Measurements from ENCODE around the gene TRMT11.
A peak's percentile ranks its signal among the peaks of the same experiment; 100 is the strongest.

Gene TRMT11

GRCh38 chr6:126066053-126067048 is 80.0 kb downstream of the TRMT11 start:
- Histone ChIP-seq H3K9me3 (ENCODE audit: control insufficient read depth, low read length) (no peaks in the 10 kb centered on the region), H3K36me3 (ENCODE audit: control insufficient read depth, insufficient read depth, low read length, severe bottlenecking) (no peaks in the 10 kb centered on the region), H3K4me3 (ENCODE audit: low read length) (no peak overlapping the region), H3K4me1 (ENCODE audit: control insufficient read depth, insufficient read depth, low read length) (peaks cover 50% of the 10 kb centered on the region), H3K27me3 (replicated peaks; ENCODE audit: control insufficient read depth, insufficient read depth, low read length) (no peaks in the 10 kb centered on the region), H3K9ac (ENCODE audit: low read length) (no peak overlapping the region)
- DNase-seq (ENCODE audit: low read depth) = no peak

DNA sequence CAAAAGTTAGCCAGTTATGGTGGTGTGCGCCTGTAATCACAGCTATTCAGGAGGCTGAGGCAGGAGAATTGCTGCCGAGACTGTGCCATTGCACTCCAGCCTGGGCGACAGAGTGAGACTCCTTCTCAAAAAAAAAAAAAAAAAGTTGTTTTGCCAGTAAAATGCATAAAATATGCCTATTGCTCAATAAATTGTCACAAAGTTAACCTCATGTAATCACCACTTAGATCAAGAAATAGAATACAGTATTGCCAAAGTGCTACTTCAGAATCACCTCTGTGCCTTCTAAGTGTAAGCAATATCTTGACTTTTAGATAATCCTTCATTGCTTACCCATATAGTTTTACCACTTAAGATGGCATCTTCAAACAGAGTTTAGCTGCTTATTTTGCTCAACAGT is 80.7 kb downstream of the TRMT11 start:
- DNase-seq (ENCODE audit: low read depth) = peak; percentile 20
- no peaks in the 10 kb centered on the region for H3K9me3 ChIP-seq (ENCODE audit: control insufficient read depth, low read length)
- no peak overlapping the region for H3K9ac ChIP-seq (ENCODE audit: low read length)
- no peaks in the 10 kb centered on the region for H3K36me3 ChIP-seq (ENCODE audit: control insufficient read depth, insufficient read depth, low read length, severe bottlenecking)
- no peaks in the 10 kb centered on the region for H3K27me3 ChIP-seq (replicated peaks; ENCODE audit: control insufficient read depth, insufficient read depth, low read length)
- H3K4me1 ChIP-seq (ENCODE audit: control insufficient read depth, insufficient read depth, low read length) = peaks cover 56% of the 10 kb centered on the region
- peak overlapping the region; percentile 12 for H3K4me3 ChIP-seq (ENCODE audit: low read length)

DNA sequence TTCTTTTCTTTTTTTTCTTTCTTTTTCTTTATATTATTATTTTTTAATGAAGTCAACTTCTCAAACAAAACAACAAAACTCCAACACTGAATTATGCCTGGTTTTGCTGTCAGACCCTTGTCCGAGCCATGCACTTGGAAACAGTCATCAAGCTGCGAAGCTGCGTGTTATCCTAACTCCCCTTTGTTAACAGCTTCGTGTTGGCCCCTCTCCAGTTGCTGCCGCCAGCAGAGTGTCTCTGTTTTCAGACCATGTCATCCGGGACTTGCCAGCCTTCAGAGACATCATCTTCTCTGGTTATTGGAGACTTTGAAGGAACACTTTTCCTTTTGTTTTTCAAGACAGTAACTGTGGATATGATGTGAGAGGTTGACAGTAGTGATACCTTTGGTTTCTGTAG is 83.1 kb downstream of the TRMT11 start:
- no peak for DNase-seq (ENCODE audit: low read depth)
- H3K4me1 ChIP-seq (ENCODE audit: control insufficient read depth, insufficient read depth, low read length) = peaks cover 38% of the 10 kb centered on the region
- H3K36me3 ChIP-seq (ENCODE audit: control insufficient read depth, insufficient read depth, low read length, severe bottlenecking) = no peaks in the 10 kb centered on the region
- H3K4me3 ChIP-seq (ENCODE audit: low read length) = no peak overlapping the region
- no peaks in the 10 kb centered on the region for H3K9me3 ChIP-seq (ENCODE audit: control insufficient read depth, low read length)
- H3K27me3 ChIP-seq (replicated peaks; ENCODE audit: control insufficient read depth, insufficient read depth, low read length) = no peaks in the 10 kb centered on the region
- H3K9ac ChIP-seq (ENCODE audit: low read length) = no peak overlapping the region

DNA sequence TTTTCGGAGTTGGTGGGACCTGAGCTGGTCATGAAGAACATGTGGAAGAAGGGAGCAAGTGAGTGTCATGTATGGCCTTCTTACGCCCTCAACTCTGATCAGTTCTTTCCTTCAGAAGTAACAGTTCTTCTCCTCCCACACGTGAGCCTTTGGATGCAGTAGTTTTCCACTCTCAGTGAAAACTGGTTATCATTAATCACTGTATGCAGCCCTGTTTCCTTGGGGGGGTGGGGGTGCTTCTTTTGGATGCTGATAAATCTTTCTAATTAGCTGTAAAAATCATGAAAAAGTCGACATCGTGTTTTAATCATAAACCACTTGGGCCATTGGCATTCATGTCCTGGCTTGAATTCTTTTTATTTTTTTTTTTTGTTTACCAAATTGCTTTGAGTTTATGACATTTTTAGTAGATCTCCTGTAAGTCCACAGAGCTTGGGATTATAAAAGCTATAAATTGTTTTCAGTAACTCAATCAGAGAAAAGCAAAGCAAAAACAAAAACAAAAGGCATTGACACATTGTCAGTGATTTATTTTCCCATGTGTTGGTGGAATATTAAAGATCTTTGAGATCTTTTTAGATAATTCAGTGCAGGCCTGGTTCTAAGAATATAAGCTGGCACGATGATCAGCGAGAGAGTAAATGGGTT is 84.8 kb downstream of the TRMT11 start:
- H3K36me3 ChIP-seq (ENCODE audit: control insufficient read depth, insufficient read depth, low read length, severe bottlenecking) = no peaks in the 10 kb centered on the region
- no peaks in the 10 kb centered on the region for H3K9me3 ChIP-seq (ENCODE audit: control insufficient read depth, low read length)
- H3K9ac ChIP-seq (ENCODE audit: low read length) = no peak overlapping the region
- DNase-seq (ENCODE audit: low read depth) = no peak
- no peaks in the 10 kb centered on the region for H3K27me3 ChIP-seq (replicated peaks; ENCODE audit: control insufficient read depth, insufficient read depth, low read length)
- no peak overlapping the region for H3K4me3 ChIP-seq (ENCODE audit: low read length)
- H3K4me1 ChIP-seq (ENCODE audit: control insufficient read depth, insufficient read depth, low read length) = peaks cover 30% of the 10 kb centered on the region

- Histone ChIP-seq H3K9me3 (ENCODE audit: control insufficient read depth, low read length) (no peaks in the 10 kb centered on the region), H3K9ac (ENCODE audit: low read length) (no peak overlapping the region), H3K4me1 (ENCODE audit: control insufficient read depth, insufficient read depth, low read length) (peaks cover 32% of the 10 kb centered on the region), H3K27me3 (replicated peaks; ENCODE audit: control insufficient read depth, insufficient read depth, low read length) (no peaks in the 10 kb centered on the region), H3K36me3 (ENCODE audit: control insufficient read depth, insufficient read depth, low read length, severe bottlenecking) (no peaks in the 10 kb centered on the region), H3K4me3 (ENCODE audit: low read length) (no peak overlapping the region)
- no peak for DNase-seq (ENCODE audit: low read depth)
These were observed 85.8 kb downstream of the TRMT11 start for GRCh38 chr6:126072172-126072571.

GRCh38 chr6:126072834-126073233 is 86.5 kb downstream of the TRMT11 start:
- no peak overlapping the region for H3K4me3 ChIP-seq (ENCODE audit: low read length)
- peaks cover 32% of the 10 kb centered on the region for H3K4me1 ChIP-seq (ENCODE audit: control insufficient read depth, insufficient read depth, low read length)
- DNase-seq (ENCODE audit: low read depth) = no peak
- no peak overlapping the region for H3K9ac ChIP-seq (ENCODE audit: low read length)
- no peaks in the 10 kb centered on the region for H3K27me3 ChIP-seq (replicated peaks; ENCODE audit: control insufficient read depth, insufficient read depth, low read length)
- H3K9me3 ChIP-seq (ENCODE audit: control insufficient read depth, low read length) = no peaks in the 10 kb centered on the region
- H3K36me3 ChIP-seq (ENCODE audit: control insufficient read depth, insufficient read depth, low read length, severe bottlenecking) = no peaks in the 10 kb centered on the region

DNA sequence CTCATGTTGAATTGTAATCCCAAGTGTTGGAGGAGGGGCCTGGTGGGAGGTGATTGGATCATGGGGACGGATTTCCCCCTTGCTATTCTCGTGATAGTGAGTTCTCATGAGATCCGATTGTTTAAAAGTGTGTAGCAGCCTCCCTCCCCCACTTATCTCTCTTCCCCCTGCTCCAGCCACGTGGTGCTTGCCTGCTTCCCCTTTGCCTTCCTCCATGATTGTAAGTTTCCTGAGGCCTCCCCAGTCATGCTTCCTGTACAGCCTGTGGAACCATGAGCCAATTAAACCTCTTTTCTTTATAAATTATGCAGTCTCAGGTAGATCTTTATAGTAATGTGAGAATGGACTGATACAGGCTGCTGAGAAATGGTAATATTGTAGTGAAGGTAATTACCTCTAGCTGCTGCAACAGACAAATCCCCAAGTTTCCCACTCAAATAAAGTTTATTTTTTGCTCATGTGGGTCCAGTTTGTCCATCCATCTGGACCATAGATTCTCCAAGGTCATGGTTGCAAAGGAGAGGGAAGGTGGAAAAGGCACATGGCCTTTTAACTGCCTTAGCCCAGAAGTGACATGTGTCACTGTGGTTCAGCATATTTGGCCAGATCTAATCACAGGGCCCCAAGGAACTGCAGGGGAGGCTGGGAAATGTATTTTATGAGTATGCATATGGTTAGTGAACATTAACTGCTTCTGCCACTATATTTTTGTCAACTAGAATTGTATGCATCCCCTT is 89.2 kb downstream of the TRMT11 start:
- no peak overlapping the region for H3K9ac ChIP-seq (ENCODE audit: low read length)
- no peaks in the 10 kb centered on the region for H3K36me3 ChIP-seq (ENCODE audit: control insufficient read depth, insufficient read depth, low read length, severe bottlenecking)
- peaks cover 44% of the 10 kb centered on the region for H3K4me1 ChIP-seq (ENCODE audit: control insufficient read depth, insufficient read depth, low read length)
- H3K4me3 ChIP-seq (ENCODE audit: low read length) = no peak overlapping the region
- H3K27me3 ChIP-seq (replicated peaks; ENCODE audit: control insufficient read depth, insufficient read depth, low read length) = no peaks in the 10 kb centered on the region
- DNase-seq (ENCODE audit: low read depth) = no peak
- no peaks in the 10 kb centered on the region for H3K9me3 ChIP-seq (ENCODE audit: control insufficient read depth, low read length)

DNA sequence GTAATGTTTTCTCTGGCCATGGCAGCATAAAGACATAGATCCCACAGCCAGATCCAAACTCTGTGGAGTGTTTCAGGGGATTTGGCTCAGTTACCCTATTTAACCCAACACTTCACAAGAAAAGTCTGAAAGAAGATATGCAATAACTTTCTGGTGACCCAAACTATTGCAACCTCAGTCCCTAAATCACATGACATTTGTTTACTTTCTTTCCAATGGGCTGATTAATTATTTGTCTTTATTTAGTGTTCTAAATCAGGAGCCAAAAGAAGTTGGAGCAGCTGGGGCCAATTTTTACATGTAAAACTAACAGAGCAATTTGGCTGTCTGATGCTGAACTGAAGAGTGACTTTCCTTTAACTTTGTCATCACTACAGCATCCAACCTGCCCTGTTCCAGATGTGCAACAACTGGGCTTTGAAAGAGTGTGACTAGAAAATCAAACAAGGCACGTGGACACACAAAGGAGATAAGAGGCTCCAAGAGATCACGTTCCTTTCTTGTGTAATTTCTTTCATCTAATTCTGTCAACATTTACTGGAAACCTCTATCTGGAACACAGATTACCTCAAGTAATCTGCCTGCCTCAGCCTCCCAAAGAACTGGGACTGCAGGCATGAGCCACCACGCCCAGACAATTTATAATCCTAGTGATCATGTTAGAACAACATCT is 90.8 kb downstream of the TRMT11 start:
- Histone ChIP-seq H3K27me3 (replicated peaks; ENCODE audit: control insufficient read depth, insufficient read depth, low read length) (no peaks in the 10 kb centered on the region), H3K4me3 (ENCODE audit: low read length) (no peak overlapping the region), H3K9me3 (ENCODE audit: control insufficient read depth, low read length) (no peaks in the 10 kb centered on the region), H3K36me3 (ENCODE audit: control insufficient read depth, insufficient read depth, low read length, severe bottlenecking) (no peaks in the 10 kb centered on the region), H3K9ac (ENCODE audit: low read length) (peak overlapping the region; percentile 45), H3K4me1 (ENCODE audit: control insufficient read depth, insufficient read depth, low read length) (peaks cover 30% of the 10 kb centered on the region)
- no peak for DNase-seq (ENCODE audit: low read depth)

DNA sequence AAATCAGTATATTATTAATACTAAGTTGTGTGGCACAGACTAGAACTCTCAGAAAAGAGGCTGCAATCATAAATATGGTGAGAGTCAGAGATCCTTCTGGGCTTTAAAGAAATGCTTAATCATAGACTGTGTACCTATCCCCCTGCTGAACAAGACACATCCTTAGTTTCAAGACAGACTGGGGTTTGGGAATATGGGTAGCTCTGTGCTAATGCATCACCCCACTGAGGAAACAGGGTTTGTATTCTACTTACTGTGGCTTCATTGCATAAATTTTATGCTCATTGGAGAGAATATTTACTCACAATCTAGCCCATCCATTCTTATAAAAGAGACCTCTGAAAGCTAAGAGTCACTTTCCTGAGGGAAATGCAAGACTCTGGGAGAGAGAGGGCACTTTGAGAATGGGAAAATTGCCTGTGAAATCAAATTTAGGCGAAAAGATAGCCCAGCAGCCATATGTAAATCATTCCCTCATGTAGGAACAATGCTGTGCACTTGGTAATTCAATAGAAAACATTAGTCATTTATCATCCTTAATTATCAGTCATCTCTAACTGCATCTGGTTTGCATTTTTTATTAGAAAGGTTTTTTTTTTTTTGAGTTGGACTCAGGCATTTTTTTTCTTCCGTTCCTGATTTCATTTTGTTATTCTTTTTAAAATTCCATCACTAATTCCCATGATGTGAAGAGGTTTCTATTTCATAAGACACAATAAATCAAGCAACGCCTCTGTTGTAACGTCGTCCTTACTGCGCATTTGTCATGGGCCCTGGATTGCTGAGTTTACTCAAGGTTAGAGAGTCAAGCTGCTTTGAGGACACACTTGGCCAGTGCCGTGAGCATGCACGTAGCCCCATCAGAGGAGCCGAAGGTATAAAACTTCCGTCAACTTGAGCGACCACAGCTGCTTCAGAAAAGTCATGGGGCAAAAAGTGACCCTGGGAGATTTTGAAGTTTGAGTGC is 91.8 kb downstream of the TRMT11 start:
- Histone ChIP-seq H3K9ac (ENCODE audit: low read length) (peak overlapping the region; percentile 45), H3K4me3 (ENCODE audit: low read length) (peak overlapping the region; percentile 53), H3K4me1 (ENCODE audit: control insufficient read depth, insufficient read depth, low read length) (peaks cover 30% of the 10 kb centered on the region), H3K36me3 (ENCODE audit: control insufficient read depth, insufficient read depth, low read length, severe bottlenecking) (no peaks in the 10 kb centered on the region), H3K27me3 (replicated peaks; ENCODE audit: control insufficient read depth, insufficient read depth, low read length) (no peaks in the 10 kb centered on the region), H3K9me3 (ENCODE audit: control insufficient read depth, low read length) (no peaks in the 10 kb centered on the region)
- DNase-seq (ENCODE audit: low read depth) = no peak

- Histone ChIP-seq H3K9me3 (ENCODE audit: control insufficient read depth, low read length) (peaks cover 11% of the 10 kb centered on the region), H3K9ac (ENCODE audit: low read length) (no peak overlapping the region), H3K36me3 (ENCODE audit: control insufficient read depth, insufficient read depth, low read length, severe bottlenecking) (no peaks in the 10 kb centered on the region), H3K4me1 (ENCODE audit: control insufficient read depth, insufficient read depth, low read length) (peaks cover 2% of the 10 kb centered on the region), H3K27me3 (replicated peaks; ENCODE audit: control insufficient read depth, insufficient read depth, low read length) (no peaks in the 10 kb centered on the region), H3K4me3 (ENCODE audit: low read length) (no peak overlapping the region)
- DNase-seq (ENCODE audit: low read depth) = no peak
These were observed 97.5 kb downstream of the TRMT11 start for GRCh38 chr6:126083875-126084274.
